ENCODE measurements around the gene TUBA3D.
"Not testable (repeated sequence)": the region's sequence is repeated elsewhere in the genome, so short reads cannot be mapped to it uniquely, and the experiment has no call there.

DNA sequence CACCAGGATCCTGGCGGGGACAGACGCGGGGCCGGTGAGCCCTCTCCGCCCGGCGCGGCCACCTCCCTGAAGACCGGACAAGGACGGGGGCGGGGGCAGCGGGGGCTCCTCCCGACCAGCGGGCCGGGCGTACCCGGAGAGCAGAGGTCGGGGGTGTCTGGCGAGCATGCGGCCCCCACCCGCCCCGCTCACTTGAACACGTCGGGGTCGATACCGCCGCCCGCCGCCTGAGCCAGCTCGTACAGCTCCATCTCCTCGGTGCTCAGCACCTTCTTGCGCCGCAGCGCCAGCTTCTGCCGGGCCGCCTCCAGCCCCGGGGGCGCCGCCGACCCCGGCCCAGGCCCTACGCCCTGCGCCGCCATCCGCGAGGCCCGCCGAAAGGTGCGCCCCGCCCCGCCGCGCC, 16.1 kb downstream of the TUBA3D start, which contains the start of gene MZT2A:
- TF ChIP-seq, protein P1, sequence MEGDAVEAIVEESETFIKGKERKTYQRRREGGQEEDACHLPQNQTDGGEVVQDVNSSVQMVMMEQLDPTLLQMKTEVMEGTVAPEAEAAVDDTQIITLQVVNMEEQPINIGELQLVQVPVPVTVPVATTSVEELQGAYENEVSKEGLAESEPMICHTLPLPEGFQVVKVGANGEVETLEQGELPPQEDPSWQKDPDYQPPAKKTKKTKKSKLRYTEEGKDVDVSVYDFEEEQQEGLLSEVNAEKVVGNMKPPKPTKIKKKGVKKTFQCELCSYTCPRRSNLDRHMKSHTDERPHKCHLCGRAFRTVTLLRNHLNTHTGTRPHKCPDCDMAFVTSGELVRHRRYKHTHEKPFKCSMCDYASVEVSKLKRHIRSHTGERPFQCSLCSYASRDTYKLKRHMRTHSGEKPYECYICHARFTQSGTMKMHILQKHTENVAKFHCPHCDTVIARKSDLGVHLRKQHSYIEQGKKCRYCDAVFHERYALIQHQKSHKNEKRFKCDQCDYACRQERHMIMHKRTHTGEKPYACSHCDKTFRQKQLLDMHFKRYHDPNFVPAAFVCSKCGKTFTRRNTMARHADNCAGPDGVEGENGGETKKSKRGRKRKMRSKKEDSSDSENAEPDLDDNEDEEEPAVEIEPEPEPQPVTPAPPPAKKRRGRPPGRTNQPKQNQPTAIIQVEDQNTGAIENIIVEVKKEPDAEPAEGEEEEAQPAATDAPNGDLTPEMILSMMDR (IDR thresholded peaks at IDR 0.05): not testable (repeated sequence)
- not testable (repeated sequence) for TF ChIP-seq POLR2A (IDR thresholded peaks at IDR 0.05)

Data from heart left ventricle (tissue), 13 donors.